ENCODE data around the gene USP35. TPM values are rescaled to one million over a fixed set of nuclear protein-coding genes. Genes with fewer than 3 reads are reported as not detected.

Gene USP35
- total RNA-seq, 1 experiment from 2014 or later: 6.0 TPM

GRCh38 chr11:78203184-78203583 is 14.5 kb downstream of the USP35 start:
- H3K79me2 ChIP-seq (ENCODE audit: insufficient read depth, low read length): no peaks in the 10 kb centered on the region
- no peaks in the 10 kb centered on the region for H4K20me1 ChIP-seq (ENCODE audit: insufficient read depth)
- CTCF ChIA-PET: no interaction called here
- POLR2A ChIA-PET: no interaction called here
- H3K9ac ChIP-seq (ENCODE audit: low read length): no peak overlapping the region
- H3K4me1 ChIP-seq (ENCODE audit: control insufficient read depth in 1 of 2, insufficient read depth in 2 of 2, low read length in 2 of 2): no peaks in the 10 kb centered on the region
- no peaks in the 10 kb centered on the region for H3K9me3 ChIP-seq (ENCODE audit: control insufficient read depth in 1 of 2, insufficient read depth in 1 of 2, low read depth in 1 of 2, low read length in 2 of 2)
- no peaks in the 10 kb centered on the region for H3K9me2 ChIP-seq (ENCODE audit: insufficient read depth)
- no peak overlapping the region for H3K27ac ChIP-seq (ENCODE audit: low read depth, low read length)
- H3K4me2 ChIP-seq (ENCODE audit: low read length): no peak overlapping the region
- no peak for TF ChIP-seq SRF (IDR thresholded peaks at IDR 0.05; ENCODE audit: low read depth)
- TF ChIP-seq, protein P1, sequence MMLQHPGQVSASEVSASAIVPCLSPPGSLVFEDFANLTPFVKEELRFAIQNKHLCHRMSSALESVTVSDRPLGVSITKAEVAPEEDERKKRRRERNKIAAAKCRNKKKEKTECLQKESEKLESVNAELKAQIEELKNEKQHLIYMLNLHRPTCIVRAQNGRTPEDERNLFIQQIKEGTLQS (IDR thresholded peaks at IDR 0.05): no peak
- RAD21 ChIA-PET (ENCODE audit: low non-redundant PET in 1 of 2, low total read pairs in 2 of 2, uncharacterized antibody in 2 of 2, unreplicated experiment in 2 of 2): no interaction called here
- DNase-seq (ENCODE audit: low read depth, low spot score): no peak
- H3K27me3 ChIP-seq (ENCODE audit: insufficient read depth, low read length): no peaks in the 10 kb centered on the region
- H3K4me3 ChIP-seq (replicated peaks in 1 of 2; ENCODE audit: low read depth in 1 of 2, low read length in 2 of 2): no peak overlapping the region
- no TSS peak for BruUV-seq (replicated peaks)
- H2AFZ ChIP-seq (ENCODE audit: low read depth, low read length, poor library complexity, severe bottlenecking): no peak overlapping the region
- H3K36me3 ChIP-seq (ENCODE audit: control insufficient read depth in 1 of 2, insufficient read depth in 2 of 2, low read length in 2 of 2): no peaks in the 10 kb centered on the region
- intact Hi-C loops (cut with micrococcal nuclease): no loop called here
- no peak for ATAC-seq

- no TSS peak for BruUV-seq (replicated peaks)
- intact Hi-C loops (cut with micrococcal nuclease): no loop called here
- TF ChIP-seq ZNF274 (IDR thresholded peaks at IDR 0.05; ENCODE audit: low read depth, low read length) (no peak), RAD21 (IDR thresholded peaks at IDR 0.05; ENCODE audit: low read depth) (no peak), POLR2AphosphoS5 (IDR thresholded peaks at IDR 0.05; ENCODE audit: low read depth, low read length) (no peak), POLR2A (IDR thresholded peaks at IDR 0.05; ENCODE audit: borderline replicate concordance, extremely low read depth, insufficient read depth, insufficient read length) (no peak), SIN3A (IDR thresholded peaks at IDR 0.05; ENCODE audit: low read depth) (no peak), YY1 (IDR thresholded peaks at IDR 0.05; ENCODE audit: extremely low read depth, insufficient replicate concordance, low read depth, low read length) (no peak), ZBTB33 (IDR thresholded peaks at IDR 0.05; ENCODE audit: extremely low read depth, insufficient replicate concordance, low read length) (no peak), ELF1 (IDR thresholded peaks at IDR 0.05; ENCODE audit: borderline replicate concordance, low read depth) (no peak), REST (IDR thresholded peaks at IDR 0.05; ENCODE audit: low read depth) (no peak)
- TF ChIP-seq, protein P2, sequence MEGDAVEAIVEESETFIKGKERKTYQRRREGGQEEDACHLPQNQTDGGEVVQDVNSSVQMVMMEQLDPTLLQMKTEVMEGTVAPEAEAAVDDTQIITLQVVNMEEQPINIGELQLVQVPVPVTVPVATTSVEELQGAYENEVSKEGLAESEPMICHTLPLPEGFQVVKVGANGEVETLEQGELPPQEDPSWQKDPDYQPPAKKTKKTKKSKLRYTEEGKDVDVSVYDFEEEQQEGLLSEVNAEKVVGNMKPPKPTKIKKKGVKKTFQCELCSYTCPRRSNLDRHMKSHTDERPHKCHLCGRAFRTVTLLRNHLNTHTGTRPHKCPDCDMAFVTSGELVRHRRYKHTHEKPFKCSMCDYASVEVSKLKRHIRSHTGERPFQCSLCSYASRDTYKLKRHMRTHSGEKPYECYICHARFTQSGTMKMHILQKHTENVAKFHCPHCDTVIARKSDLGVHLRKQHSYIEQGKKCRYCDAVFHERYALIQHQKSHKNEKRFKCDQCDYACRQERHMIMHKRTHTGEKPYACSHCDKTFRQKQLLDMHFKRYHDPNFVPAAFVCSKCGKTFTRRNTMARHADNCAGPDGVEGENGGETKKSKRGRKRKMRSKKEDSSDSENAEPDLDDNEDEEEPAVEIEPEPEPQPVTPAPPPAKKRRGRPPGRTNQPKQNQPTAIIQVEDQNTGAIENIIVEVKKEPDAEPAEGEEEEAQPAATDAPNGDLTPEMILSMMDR (IDR thresholded peaks at IDR 0.05 in 2 of 3, conservative IDR thresholded peaks at IDR 0.05 in 1 of 3; ENCODE audit: borderline replicate concordance in 1 of 3, insufficient read depth in 1 of 3, low read depth in 2 of 3, low read length in 2 of 3): no peak
- TF ChIP-seq, protein P3, sequence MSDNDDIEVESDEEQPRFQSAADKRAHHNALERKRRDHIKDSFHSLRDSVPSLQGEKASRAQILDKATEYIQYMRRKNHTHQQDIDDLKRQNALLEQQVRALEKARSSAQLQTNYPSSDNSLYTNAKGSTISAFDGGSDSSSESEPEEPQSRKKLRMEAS (IDR thresholded peaks at IDR 0.05): no peak
Measured at GRCh38 chr11:78205256-78205655, 16.5 kb downstream of the USP35 start.

More at GRCh38 chr11:78205256-78205655, 16.5 kb downstream of the USP35 start:
- Histone ChIP-seq H3K4me2 (ENCODE audit: low read length) (no peak overlapping the region), H3K4me1 (ENCODE audit: control insufficient read depth in 1 of 2, insufficient read depth in 2 of 2, low read length in 2 of 2) (no peaks in the 10 kb centered on the region), H3K27ac (ENCODE audit: low read depth, low read length) (no peak overlapping the region), H3K79me2 (ENCODE audit: insufficient read depth, low read length) (no peaks in the 10 kb centered on the region), H3K9me2 (ENCODE audit: insufficient read depth) (no peaks in the 10 kb centered on the region), H2AFZ (ENCODE audit: low read depth, low read length, poor library complexity, severe bottlenecking) (no peak overlapping the region), H4K20me1 (ENCODE audit: insufficient read depth) (no peaks in the 10 kb centered on the region), H3K4me3 (replicated peaks in 1 of 2; ENCODE audit: low read depth in 1 of 2, low read length in 2 of 2) (no peak overlapping the region), H3K36me3 (ENCODE audit: control insufficient read depth in 1 of 2, insufficient read depth in 2 of 2, low read length in 2 of 2) (0 out of 4 replicates have a peak, but pooled peaks cover 0 to under 1% of the 10 kb centered on the region in 2 experiments), H3K9ac (ENCODE audit: low read length) (no peak overlapping the region), H3K9me3 (ENCODE audit: control insufficient read depth in 1 of 2, insufficient read depth in 1 of 2, low read depth in 1 of 2, low read length in 2 of 2) (no peaks in the 10 kb centered on the region), H3K27me3 (ENCODE audit: insufficient read depth, low read length) (no peaks in the 10 kb centered on the region)
- ChIA-PET CTCF (no interaction called here), POLR2A (no interaction called here), RAD21 (ENCODE audit: low non-redundant PET in 1 of 2, low total read pairs in 2 of 2, uncharacterized antibody in 2 of 2, unreplicated experiment in 2 of 2) (no interaction called here)
- ATAC-seq (no peak), DNase-seq (ENCODE audit: low read depth, low spot score) (no peak)
